NCI-H2171 (cell line): ENCODE results near the gene GDAP2.

Experiments used
- DNase-seq: peaks from one replicate; lab custom pipeline; 2025; lab: John Stamatoyannopoulos, UW

The GDAP2 gene

DNA sequence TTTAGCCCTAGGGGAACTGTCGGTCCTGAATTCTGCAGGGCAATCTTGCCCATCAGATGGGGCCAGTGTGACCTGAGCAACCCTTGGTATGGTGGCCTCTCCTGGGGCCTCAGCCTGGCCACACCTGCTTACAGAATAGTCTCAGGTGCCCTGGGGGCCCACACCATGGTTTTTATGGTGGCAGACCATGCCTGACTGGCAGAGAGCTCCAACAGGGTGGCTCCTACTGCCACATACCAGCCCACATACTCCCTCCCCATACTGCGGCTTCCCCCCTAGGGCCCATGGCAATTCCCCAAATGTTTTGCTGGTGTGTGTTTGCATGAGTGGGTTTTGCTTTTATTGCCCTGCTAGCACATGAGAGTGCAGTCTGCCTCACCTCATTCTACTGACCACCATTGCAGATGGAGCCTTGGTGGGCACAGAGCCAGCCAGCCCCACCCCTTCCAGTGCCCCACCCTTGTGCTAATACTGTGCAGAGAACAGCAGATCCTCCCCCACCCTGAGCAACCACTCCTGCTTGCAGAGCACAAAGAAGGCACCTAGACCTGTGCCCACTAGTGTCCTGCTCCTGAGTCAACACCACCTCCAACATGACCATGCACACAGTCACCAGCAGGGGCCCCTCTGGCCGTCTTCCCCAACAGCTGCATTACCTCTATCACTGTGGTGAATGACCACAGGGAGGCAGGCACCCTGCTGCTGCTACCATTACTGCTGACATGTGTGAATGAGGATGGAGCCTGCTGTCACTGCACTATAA is 86.8 kb downstream of the GDAP2 start:
- DNase-seq, result no peak

DNA sequence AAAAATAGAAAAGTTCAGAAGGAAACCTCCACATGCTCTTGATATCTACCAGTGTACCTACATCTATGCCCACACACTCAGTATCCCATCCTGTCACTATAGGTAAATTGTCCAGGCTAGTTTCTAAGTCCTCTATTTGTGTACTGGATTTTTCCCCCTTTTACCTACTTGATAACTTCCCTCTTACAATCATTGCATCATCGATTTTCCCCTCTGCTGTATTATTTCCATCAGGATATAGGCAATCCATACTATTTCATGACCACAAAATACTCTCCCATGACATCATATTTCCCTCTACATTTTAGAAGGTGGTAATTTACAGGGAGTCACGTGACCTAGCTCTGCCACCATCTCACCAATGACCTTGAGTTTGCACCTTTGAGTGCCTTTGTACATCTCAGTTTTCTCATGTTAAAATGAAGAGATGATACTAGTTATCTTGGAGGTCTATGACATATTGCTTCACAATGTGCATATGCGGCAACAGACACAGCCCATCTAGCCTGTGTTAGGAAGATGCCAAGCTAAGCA is 88.2 kb downstream of the GDAP2 start:
- DNase-seq, result no peak

DNA sequence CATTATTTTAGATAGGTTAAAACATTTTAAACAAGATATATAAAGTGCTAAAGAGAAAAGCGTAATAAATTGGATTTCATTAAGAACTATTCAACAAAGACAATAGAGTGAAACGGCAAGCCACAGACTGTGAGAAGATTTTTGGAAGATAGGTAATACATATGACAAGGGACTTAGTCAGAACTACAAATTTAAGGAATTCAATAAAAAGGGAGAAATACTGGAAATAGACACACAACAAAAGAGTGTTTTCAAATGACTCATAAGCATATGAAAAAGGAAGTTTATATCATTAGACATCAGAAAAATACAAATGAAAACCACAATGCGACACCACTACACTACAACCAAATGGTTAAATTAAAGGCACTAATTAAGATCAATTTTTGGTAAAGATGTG is 90.5 kb downstream of the GDAP2 start:
- no peak for DNase-seq

DNA sequence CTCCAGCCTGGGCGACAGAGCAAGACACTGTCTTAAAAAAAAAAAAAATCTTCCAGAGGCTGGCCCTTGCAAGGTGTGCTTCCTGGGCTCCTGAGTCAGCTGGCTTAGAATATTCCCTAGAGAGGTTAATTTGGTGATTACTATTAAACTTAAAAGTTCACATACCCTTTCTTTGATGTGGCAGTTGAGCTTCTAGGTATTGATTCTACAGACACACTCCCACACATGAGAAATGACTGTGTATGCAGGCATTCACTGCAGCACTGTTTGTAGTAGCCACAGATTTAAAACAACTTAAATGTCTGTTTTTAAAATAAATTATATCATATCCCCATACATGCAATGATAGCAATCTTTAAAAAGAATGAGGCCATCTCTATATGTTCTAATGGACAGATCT is 93.4 kb downstream of the GDAP2 start:
- no peak for DNase-seq

DNA sequence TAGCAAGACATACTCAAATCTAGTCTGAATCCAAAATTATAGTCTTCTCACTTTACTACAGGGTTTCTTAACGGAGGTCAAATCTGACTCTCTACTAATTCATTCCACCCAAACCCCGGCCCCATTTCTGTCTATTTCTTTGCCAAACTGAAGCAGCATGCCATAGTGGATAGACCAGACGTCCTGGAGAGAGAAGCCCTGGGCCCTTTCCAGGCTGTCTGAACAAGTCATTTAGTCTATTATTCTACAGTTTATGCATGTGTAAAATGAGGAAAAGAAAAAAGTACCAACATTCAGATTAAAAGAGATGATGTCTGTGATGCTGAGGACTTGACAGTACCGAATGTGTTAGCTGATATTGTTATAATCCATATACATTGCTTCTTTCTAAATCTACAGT is 95.0 kb downstream of the GDAP2 start:
- DNase-seq, result no peak

DNA sequence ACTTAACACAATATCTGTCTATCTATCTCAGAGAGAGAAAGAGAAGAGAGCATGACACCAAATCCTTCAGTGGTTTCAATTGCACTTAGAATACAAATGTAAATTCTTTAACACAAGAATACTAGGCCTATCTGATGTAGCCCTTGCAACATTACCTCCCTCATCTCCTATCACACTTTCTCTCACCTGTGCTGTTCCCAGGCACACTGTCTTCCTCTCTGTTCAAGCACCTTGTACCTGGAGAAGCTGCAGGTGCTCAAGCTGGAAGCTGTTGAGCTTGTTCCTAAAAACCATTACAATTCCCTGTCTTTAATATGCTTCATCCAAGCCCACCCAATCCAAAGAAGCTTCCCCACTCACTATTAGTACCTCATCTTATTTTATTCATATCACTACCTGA is 97.0 kb downstream of the GDAP2 start:
- no peak for DNase-seq

DNA sequence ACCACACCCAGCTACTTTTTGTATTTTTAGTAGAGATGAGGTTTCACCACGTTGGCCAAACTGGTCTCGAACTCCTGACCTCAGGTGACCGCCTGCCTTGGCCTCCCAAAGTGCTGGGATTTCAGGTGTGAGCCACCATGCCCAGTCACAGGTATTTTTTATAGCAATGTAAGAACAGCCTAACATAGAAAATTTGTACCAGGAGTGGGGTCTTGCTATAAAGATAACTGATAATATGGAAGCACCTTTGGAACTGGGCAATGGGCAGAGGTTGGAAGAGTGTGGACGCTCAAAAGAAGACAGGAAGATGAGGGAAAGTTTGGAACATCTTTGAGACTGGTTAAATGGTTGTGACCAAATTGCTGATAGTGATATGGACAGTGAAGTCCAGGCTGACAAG is 99.2 kb downstream of the GDAP2 start:
- DNase-seq, result no peak

DNA sequence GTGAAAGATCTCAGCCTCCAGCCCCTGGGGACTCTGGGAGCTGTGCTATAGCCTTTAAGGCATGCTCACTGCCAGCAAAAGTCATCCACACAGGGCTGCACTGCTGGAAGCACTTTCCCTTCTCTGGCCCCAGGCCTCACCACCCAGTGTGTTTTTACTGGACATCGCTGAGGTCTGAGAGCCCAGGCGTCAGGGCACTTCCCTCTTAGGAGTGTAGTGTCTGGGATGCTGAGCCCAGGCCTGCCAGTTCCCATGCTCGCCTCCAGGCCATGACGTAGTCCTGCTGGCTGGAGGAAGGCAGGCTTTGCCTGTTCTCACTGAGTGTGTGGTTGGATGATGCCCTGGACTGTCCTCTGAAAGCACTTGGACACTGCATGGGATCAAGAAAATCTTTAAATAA is 101.2 kb downstream of the GDAP2 start:
- no peak for DNase-seq

DNA sequence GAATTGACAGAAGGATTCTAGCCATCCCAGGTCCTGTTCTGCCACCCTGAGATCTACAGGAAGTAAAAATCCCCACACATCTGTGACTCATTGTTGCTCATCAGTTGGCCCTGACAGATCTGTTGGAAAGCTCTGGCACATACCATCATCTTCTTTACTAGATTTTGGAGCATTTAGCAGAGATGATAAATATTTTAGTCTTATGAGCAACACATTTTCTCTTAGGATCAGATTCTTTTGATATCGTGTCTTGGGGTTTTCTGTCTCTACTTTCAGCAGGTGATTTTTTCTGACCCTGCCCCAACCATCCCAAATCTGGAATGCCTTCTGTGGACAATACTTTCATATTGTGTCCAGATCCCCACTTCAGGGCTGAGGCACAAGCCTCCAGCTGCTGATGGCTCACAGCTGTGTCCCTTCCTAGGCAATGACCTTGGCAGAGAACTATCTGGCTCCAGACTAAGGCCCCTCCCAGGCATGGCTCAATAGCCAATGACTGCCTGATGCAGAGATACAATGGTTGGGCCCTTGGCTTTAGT is 102.8 kb downstream of the GDAP2 start:
- DNase-seq, result no peak

DNA sequence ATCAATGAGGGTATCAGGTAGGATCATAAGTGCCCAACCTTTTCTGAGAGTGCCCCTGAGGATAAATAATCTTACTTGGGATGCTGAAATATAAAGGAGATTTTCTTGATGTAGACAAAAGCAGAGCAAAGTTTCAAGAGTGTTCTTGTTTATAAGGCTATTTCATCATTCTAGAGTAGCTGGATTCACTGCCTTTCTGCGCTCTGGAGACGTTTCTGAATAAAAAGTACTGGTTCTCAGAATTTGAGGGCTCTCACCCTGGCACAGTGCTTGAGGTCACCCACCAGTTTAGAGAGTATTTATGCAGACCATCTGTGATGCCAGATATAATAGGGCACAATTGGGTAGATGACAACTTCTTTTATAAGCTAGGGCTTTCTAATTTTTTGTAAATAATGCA is 103.3 kb downstream of the GDAP2 start:
- no peak for DNase-seq

DNA sequence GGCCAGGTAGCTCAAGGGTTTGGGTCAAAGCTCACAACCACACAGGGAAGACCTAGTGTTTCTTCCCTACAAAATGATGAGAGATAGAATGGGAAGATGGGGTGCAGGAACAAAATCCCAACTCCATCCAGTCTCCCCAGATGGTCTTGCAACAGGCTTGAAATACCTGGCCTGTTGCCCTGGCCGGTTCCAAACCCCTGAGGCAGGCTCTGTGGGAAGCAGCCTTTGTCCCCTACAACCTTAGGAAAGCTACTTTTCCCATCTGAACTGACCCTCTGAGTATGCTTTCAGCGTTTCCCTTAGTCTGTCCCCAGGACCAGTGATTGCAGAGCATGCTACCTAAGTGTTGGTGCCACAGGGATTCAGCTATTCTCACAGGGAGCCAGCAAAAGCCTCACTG is 104.0 kb downstream of the GDAP2 start:
- no peak for DNase-seq

DNA sequence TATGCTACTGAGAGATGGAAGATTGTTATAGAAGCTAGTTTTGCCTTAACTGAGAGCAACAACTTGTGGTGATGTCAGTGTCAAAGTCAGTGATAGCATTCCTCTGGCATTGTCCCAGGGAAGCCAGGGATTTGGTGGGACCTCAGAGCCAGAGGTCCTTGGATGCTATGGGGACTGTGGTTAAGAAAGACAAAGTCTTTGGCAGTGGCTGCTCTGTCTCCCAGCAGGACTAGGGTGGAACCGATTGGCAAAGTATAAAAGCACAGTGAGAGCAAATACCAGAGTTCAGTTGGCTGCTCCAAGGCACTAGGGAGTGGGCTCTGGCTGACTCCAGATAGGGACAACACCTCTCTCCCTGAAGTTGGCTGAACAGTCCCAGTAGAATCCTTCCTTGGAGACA is 104.8 kb downstream of the GDAP2 start:
- no peak for DNase-seq

DNA sequence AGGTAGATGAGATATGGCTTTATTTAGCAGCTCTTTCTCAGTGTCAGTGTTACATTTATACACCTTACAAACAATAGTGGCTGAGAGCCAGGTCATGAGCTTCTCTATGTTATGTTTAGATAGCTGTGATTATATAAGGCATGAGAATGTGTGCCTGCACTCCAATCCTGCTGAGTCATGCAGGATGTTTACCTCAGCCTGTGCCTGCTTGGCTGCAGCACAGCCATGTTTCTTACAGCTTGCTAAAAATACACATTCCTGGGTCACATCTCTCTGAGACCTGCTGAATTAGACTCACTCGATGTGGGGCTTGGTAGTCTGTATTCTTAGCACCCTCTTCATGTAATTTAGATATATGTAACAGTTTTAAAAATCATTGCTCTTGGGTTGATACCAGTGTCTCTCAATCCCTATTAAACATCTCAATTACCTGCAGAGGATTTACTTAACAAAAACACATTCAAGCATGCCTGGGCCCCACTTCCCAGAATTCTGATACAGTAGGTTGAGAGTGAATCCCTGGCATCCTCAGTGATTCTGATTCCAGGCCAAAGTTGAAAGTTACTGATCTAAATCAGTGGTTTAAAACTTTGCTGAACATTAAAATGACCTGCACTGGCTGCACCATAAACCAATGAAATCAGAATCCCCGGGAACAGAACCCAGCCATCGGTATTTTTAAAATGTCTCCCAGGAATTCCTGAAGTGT is 107.5 kb downstream of the GDAP2 start:
- no peak for DNase-seq

DNA sequence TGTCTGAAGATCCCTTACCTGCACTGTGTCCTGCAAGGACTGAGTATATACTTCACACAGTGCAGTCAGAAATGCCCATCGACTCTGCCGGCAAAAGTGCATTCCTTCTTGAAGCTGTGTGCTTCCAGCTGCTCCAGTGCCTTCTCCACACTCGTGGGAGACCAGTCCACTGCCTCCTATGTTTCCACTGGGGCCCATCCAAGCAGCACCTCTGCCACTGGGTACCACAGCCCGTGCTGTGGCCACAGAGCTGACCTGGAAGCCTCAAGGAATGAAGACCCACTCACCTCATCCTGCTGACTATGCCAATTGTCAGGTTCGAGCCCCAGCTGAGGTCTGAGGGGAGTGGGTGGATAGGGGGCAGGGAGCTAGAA is 108.1 kb downstream of the GDAP2 start:
- no peak for DNase-seq

DNA sequence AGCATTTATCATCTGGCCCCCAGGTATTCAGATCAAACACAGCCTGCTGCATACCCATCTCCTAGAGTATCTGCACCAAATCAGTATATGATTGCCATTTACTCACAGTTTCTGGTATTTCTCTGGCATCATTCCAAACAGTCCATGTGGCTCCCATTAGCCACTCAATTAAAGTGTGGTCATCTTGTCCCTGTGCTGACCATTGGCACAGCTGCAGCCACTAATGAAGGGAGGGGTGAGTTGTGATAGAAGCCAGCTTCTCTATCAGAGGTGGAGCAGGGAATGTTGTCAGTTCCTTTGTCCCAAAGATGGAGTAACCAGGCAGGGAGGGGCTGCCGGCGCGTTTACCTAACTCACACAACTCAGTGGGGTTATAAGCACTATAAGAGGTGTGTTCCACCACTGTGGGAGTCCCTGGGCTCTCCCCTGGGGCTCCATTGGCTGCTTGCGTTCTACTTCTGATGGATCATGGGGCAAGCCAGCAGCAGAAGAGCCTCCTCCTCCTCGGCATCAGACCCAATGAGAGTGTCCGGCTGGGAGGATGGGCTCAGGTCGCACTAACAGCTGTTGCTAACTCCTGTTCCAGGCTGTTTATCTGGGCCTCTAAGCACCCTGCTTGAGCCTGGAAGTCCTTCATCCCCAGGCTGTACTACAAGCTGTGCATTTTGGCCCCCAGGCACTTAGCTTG is 108.6 kb downstream of the GDAP2 start:
- DNase-seq, result no peak

DNA sequence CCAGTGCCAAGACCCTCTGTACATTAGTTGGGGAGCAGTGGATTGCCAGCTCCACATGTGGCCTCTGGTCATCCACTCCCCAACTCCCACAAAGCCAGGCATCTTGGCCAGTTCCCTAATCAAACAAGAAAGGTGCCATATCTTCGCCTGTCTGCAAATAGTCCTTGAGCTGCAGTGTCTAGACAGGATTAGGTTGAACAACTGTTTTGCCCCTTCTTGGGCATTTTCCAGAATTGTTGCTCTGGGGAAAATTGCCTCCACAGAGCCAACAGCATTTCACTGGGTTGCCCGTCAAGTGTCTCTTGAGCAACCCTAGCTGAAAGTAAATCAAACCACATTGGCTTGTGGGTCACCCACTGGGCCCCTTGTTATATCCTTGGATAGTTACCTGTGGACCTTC is 109.3 kb downstream of the GDAP2 start:
- no peak for DNase-seq

DNA sequence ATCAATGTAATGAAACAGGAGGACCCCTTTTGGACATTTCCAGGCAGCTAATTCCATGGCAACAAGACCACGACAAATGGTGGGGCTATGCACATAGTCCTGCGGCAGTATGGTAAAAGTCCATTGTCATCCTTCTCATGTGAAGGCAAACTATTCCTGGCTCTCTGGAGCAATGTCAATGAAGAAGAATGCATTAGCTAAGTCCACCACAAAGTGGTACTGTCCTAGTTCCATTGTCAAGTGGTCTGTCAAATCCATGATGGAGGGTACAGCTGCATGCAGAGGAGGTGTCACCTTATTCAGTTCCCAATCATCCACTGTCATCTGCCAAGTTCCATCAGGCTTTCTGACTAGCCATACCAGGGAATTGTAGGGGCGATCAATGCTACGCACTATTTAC is 110.1 kb downstream of the GDAP2 start:
- DNase-seq, result no peak

DNA sequence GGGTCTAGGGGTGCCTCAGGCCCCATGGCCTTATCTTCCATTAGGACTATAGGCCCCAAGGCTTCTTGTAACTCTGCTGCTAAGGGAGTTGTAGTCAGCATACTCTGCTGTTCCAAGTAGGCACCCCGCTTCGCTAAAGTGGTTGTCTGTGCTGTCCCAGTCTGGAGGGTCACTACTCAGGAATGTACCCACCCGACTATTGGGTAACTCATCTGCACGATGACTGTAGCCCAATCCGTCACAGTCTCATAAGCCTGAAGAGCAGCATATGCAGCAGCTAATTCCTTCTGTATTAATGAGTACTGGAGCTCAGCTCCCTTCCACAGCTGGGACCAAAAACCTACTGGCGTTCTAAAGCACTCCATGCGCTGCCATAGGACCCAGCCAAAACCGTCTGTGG is 111.0 kb downstream of the GDAP2 start:
- no peak for DNase-seq

DNA sequence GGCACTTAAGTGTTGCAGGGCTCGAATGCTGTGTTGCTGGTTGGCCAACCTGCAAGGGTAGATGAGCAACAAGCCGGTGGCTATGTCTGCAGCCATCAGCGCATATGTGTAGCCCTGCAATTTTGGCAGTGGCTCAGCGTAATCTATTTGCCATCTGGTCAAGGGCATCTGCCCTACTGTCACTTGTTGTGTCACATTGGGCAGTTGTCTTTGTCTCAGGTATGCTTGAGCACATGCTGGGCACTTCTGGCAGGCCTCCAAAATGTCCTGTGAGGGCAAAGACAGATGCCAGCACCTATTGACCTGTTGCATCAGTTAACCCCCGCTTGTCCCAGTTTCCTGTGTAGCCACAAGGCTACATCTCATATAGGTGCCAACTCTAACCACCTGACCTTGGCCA is 111.8 kb downstream of the GDAP2 start:
- no peak for DNase-seq

DNA sequence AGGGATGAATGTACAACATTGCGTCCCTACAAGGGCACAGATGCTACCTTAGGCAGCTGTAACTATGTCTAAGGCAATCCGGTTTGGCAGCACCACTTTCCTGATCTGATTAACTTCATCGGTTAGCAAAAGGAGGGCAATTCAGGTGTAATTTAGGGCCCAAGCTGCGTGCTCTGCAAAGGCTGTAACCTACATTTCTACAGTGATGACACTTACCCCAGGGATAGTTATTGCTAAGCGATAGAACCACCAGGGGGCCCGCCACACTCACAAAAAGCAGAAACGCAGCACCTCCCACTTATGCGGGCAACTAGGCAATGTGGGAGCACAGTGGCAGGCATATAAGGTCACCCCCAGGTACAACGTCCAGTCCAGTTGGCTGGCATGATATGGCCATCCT is 113.5 kb downstream of the GDAP2 start:
- no peak for DNase-seq

DNA sequence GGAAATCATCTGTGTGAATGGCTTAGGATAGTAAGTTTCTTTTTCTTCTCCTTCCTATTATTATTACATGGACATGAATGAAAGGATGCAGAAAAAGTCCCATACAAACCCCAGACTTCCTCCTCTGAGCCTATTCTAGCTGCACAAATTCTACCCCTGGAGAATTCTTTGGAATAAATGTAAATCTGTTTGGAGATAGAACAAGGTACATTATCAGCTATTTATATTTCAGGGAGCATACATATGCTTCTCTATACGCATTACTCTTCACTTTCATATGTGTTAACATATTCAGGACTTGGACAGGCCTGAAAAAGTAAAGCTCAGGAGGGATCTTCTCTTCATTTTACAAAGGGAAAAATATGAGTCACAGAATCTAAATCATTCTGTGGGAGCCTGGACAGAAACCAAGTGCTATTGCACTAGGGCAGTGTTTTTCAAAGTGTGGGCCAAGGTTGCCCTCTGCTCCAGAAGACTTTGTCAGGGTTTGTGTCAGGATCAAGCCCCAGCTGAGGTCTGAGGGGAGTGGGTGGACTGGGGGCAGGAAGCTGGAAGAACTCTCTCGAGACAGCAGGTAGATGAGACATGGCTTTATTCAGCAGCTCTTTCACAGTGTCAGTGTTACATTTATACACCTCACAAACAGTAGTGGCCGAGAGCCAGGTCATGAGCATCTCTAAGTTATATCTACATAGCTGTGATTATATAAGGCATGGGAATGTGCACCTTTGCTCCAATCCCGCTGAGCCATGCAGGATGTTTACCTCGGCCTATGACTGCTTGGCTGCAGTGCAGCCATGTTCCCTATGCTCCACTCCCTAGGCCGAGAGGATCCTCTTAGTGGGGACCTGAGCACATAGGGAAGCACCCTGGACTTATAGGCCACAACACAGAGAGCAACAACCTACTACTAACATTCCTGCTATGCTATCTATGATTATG is 114.3 kb downstream of the GDAP2 start:
- no peak for DNase-seq
